Kasumi-1 (cell line): Measurements from ENCODE around the gene HOXA5.

Experiments
- DNase-seq, 2 experiments: peaks; one replicate each; lab custom pipeline; 2025; lab: John Stamatoyannopoulos, UW

The HOXA5 gene

GRCh38 chr7:27119412-27119911 lies 24.0 kb downstream of the HOXA5 start:
- DNase-seq: no peak

DNA sequence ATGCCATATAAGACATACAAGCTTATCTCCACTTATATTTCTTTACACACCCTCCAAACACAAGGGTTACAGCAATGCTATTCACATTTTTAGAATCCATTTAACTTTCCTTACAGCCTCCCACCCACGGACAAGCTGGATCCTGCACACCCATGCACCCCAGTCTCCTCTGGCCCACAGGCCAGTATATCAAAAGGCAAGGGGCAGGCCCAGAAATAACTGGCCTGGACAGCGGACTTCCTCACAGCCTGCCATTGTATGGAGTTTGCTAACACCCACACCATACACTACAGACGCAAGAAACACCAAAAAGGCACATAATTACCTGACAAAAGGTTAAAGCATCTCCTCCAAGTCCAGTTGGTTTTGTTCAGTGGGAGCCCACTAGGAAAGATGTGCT lies 24.9 kb downstream of the HOXA5 start:
- no peak for DNase-seq

DNA sequence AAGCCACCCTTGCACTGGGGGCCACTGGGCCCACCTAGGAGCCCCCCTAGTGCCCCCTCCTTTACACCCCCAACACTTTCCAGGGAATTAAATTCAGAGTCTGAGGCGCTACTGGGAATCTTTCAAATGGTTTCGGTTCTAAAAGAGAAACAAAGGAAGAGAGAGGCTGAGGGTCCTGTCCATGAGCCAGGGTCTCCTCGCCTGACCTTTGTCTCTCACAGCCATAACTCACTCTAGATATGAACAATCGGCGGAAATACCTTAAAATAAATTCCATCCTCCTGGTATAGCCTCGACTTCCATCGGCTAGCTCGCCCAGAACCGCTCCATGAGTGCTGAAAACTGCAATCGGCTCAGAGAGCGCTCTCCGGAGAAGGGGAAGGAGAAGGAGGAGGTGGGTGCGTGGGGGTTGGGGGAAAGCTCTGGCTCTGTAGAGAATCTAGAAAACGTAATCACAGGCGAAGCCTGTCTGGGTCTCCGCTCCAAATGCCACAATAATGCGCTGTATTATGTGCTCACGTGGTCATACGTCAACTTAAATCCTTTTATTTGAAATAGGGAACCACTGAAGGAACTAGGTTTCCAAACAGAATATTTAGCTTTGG lies 25.5 kb downstream of the HOXA5 start:
- no peak for DNase-seq

DNA sequence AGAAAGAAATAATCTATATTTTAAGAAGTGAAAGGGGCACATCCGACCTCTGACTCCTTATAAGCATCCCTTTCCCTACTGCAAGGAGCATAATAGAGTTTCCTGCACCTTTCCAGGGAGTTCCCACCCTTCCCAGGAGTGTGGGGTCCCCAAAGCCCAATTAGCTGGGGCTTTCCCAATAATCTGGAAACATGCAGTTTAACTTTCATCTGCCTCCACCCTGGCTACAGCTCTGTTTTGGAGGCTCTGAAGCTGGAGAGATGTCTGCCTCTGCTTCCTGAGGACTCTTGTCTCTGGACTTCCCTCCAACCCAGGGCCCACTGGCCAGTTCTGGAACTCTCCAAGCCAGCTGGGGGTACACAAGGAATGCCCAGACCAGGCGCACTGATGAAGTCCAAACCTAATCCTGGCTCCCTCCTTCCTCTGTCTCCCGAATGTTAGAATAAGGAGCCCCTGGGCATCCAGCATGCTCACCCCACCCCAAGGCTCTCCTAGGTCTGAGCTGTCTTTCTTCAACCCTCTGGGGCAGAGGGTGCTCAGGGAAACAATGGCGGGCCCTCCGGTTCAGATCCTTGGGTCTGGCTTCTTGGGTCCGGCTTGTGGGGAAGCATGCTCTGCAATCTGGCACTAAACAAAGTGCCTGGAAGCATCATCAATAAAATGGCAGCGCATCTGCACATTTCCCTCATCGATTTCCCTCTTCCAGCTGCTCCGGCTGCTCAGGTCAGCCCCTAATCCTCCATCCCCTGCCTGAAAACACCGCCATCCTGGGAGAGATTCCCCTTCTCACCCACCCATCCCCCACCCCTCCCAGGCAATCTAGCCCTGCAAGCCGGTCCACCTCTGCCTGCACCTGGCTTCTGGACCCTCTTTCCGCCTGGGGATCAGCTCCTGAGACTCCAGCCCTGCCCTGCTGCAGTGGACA lies 26.3 kb downstream of the HOXA5 start:
- no peak for DNase-seq

DNA sequence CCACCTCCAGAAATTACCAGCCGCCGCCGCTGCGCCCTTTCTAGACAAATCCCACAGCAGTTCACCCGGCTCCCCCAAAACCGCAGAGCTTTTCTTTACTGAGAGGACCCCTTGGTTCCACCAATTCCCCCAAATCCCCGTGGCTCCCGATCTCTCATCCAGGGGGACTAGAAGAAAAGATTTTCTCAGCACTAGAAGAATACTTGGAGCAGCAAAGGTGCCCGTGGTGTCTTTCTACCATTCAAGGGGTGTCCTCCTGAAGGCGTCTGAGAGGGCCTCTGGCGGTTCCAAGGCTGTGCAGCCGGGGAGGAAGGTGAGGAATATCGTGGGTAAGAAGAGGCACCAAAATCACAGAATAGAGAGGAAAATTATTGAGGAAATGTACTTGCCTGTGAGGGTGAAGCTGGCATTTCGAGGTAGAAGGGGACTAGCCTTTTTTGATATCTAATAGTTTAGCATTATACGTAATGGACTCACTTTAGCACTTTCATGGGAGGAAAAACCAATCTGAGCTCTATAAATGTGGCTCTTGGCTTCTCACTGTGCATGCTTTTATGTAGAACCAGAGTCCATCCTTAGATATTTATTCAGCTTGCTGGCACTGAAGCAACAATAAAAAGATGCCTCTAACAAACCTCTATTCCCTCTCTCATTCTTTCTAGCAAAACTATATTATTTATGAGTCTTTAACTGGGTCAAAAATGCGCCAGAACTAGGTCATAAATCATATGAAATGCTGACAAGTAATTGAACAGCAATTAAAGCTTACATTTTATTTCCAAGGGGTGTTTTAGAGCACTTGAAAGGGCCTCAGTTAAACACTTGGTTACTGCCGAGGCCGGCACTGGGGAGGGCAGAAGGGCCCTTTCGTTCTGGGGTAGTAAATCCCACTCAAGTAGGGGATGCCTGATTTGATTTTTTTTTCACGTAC lies 27.2 kb downstream of the HOXA5 start:
- no peak for DNase-seq

DNA sequence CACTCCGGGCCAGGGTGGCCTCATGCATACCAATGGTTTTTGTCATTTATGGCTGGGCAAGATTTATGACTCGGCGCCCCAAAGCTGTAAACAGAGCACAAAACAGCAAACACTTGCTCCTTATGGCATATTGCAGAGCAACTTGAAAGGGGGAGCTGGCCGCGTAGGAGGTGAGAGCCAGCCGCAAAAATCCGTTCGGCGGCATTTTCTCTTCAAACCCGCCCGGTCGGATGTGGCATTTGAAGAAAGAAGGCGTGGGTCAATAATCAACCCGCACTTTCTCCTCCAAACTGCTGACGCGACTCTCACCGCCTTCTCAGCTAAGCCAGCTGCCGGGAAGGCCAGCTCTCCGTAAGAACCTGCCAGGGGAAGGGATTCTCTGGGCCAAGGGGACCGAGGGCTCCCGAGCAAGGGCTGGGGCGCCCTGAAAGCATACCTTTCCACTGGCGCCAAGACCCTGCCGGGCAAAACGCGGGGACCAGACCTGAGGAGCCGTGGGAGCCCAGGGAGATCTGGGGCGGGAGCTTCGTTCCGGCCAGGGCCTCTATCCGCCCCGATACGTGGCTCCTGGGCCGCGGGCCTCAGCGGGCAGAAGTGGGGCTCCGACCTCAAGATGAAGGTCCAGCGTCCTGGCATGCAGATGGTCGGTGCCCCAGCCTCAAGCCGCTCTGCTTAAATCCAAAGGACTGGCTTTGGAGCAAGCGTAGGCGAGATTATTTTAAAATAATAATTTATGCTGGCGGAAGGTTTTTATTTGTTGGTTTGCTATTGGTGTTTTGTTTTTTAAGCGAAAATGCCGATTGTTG lies 28.1 kb downstream of the HOXA5 start:
- no peak for DNase-seq

DNA sequence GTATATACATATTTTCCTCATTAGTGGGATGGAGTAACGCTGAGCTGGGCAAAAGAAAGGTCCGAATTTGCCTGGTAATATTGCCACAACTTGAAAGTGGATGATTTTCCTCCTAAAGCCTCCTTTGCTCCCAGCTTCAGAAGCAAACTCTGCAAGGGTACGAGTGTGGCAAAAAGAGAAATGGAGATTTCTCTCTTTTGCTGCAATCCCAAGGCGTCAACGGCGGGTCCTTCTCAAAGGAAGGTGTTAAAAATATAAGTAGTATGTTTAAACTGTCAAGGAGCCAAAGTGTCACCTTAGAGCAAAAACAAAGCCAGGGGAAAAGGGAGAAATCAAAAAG lies 28.6 kb downstream of the HOXA5 start:
- no peak for DNase-seq

- DNase-seq: no peak
Observed at GRCh38 chr7:27113991-27114769, 29.3 kb downstream of the HOXA5 start.

DNA sequence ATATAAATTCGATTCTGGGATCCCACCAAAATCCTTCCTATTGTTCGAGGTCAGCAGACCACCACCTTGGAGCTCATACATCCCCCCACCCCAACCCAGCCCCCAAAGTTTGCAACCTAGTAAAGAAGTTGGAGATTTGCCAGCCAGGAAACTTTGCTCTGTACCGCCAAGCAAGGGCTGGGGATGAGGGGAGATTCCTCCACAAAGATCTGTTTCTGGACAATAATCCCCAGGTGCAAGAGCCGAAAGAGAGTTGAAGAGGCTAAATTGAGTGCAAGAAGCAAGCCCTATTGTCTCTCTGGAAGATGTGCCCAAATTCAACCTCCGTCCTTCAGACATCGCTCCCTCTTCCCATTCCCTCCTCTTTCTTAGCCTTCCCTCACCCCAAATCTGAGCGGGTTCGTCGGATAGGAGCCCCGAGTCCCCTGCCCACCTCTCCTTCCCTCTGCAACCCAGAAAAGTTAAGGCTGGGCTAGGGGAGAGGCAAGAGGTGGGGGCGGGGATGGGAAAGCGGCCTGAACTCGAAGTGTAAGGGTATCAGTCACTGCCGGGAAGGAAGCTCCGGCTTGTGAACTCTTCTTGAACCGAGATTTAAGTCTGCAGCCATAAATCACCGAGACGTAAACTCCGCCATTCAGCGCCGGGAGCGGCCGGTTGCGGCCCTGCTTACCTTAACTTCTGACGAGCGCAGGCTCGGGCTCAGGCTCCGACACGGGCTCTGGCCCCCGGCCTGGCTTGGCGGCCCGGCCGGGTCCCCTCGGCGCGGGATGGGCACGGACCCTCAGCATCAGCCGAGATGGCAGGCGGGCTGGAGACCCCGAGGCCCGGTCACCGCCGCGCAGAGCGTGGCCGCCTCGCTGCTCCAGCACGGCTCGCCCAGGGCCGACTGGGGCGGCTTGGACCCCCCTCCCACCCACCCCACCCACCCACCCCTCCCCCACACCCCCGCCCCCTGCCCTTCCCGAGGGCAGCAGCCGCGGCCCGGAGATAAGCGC lies 30.2 kb downstream of the HOXA5 start:
- DNase-seq: no peak

- DNase-seq: no peak
Observed at GRCh38 chr7:27112361-27112760, 31.1 kb downstream of the HOXA5 start.

DNA sequence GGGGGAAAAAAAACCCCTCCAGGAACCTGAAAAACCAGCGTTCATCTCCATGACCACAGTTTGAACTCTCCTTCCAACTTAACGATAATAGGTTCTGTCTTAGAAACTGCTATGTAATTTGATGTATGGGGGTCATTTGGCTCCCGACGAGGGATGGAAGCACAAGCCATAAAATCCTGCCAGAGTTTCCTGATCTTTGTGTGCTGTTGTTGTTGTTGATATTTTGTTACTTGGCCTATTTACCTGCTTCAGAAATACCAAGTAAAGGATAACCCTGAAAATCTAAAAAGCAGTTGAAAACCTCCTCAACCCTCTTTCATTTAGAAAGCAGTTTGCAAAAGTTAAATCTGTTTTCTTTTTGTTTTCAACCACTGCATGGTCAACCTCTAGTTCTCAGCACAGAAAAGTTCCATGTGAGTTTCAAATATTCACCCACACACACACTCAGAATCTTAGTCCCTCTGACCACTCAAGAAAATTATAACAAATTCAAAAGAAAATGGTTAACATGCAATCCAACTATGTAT lies 31.7 kb downstream of the HOXA5 start:
- no peak for DNase-seq

DNA sequence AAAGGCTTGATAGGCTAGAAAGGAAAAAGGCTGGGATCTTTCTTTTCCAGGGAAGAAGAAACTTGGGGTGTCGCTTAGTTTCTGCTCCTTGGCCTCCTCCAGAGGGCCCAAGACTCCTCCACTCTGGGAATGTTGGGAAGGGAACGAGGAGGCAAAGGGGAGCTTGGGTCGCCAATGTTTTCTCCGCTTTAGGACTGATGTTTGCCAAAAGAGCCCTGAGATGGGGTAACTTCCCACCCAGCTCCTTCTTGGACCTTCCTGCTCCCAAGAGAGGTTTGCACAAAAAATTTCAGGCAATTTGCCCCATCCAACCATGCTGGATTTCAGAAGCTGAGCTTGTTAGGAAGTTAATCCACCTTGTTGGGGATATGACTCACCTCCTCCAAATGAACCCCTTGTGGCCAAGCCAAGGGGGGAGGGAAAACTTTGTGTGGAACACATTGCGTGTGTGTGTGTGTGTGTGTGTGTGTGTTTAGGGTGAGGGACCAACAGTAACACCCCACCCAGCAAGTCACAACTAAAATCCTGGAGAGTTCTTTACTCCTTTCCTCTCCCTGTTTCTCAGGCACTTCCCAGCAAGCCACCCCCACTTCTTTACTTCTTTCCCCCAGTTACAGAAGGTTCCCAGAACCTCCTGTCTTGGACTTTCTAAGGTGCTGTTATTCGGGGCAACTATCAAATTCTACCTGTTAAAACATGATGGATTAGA lies 32.3 kb downstream of the HOXA5 start:
- DNase-seq: no peak

- DNase-seq: no peak
Observed at GRCh38 chr7:27110186-27111031, 33.1 kb downstream of the HOXA5 start.

GRCh38 chr7:27109466-27110185 lies 33.9 kb downstream of the HOXA5 start:
- no peak for DNase-seq

- no peak for DNase-seq
Observed at GRCh38 chr7:27108390-27109127, 34.9 kb downstream of the HOXA5 start.
